ENCODE data around the gene DHRS1.

Gene DHRS1

DNA sequence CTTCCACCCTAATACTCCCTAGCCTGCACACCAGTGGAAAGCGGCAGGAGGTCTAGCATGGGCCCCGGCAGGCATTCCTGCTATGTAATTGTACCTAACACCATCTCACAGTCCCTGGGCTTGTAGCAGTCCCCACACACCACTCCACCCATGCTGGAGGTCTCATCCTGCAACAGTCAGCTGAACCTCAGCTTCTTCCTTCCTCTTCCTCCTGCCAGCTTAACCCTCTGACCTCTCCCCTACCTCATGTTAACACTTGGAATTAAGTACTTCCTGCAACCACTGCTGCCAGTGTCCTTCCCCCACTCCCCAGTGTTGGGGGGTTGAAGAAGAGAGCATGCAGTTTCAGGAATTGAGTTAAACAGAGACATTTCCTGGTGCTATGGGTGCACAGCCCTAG, 27.7 kb upstream of the DHRS1 start:
- no peak for DNase-seq

- DNase-seq, result no peak
Measured at GRCh38 chr14:24325963-24326362, 26.4 kb upstream of the DHRS1 start.

DNA sequence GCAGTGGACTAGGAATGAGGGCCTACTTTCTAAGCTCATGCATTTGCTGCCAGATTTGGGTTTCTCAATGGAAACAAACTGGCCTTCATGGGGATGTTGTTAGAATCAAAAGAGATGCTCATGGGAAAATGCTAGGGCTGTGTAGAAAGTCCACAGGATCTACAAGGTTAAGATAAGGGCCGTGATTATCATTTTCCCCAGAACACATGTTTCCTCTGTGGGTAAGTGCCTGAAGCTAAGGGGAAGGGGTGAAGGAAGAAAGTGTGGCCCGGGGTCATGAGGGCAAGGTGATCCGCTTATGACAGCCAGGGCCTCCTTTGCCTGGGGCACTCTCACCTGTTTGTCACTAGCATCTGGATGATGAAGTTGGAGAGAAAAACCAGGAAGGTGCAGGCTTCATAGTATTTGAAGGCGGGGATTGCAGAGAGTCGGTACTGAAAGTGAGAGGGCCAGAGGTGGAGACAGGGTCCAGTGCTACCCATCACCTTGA, 25.5 kb upstream of the DHRS1 start:
- no peak for DNase-seq

GRCh38 chr14:24324024-24324423, 24.4 kb upstream of the DHRS1 start:
- DNase-seq, result no peak

DNA sequence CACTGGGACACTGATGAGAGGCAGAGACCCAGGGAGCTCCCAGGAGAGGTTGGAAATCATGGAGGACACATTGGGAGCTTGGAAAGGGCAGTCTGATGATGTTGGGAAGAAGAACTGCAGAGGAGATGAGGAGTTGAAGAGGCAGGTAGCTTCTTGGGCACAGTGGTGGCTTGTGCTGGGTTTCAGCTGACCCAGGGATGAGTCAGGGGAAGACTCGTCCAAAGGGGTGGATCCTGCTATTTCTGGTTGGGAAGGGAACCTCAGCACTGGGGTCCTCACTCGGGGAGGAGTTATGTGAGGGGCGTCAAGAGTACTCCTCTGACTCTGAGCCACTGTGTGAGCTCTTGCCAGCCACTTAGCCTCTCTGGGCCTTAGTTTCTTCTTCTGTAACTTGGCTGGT, 23.8 kb upstream of the DHRS1 start:
- no peak for DNase-seq

- no peak for DNase-seq
Measured at GRCh38 chr14:24322672-24323071, 23.1 kb upstream of the DHRS1 start.

DNA sequence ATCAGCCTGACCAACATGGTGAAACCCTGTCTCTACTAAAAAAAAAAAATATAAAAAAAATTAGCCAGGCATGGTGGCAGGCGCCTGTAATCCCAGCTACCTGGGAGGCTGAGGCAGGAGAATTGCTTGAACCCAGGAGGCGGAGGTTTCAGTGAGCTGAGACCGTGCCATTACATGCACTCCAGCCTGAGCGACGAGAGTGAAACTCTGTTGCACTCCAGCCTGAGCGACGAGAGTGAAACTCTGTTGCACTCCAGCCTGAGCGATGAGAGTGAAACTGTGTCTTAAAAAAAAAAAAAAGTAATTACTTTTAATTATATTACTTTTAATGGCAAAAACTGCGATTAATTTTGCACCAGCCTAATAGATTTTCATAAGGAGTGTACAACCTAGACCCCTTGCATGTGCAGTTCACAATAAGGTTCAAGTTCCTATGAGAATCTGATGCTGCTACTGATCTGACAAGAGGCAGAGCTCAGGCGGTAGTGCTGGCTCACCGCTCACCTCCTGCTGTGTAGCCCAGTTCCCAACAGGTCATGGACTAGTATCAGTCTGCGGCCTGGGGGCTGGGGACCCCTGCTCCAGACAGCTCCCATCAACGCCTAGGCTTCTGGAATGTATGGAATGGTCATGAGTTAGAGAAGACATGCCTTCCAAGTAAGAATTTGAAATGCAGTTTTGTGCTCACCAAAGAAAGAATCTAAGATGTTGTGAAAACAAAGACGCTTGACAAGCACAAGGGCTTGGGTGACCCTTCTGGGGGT, 21.8 kb upstream of the DHRS1 start:
- no peak for DNase-seq

DNA sequence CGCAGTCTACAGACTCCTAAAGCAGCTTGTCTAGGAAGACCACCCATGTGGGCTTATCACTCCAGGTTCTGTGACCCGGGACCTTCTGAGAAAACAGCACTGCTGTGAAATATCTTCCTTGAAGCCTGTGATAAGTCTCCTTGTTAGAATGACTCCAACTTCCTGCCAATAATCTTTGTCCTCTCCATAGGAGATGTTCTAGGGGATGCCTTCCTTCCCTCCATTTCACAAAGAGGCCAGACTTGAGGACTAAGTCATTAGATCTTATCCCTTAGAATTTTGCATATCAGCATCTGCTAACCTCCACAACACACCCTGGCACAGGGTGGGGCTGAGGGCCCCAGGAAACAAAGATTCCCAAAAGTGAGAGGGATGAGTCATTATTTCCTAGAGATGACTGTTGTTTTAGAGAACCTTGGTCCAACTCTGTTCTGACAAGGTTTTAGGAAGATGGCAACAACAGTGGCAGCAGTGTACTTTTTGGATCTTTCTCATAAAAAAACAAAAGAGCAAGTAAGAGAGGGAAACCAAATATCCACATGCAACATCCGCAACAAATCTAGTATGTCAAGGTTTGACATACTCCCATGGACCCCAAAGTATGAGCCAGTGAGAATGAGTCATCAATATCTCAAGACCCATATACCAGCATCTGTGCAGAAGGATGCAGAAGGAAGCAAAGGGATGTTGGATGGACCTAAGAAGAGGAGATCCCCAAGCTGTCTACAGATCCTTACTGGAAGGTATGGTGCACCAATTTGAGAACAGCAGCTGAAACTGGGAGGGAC, 17.8 kb upstream of the DHRS1 start:
- DNase-seq, result no peak

DNA sequence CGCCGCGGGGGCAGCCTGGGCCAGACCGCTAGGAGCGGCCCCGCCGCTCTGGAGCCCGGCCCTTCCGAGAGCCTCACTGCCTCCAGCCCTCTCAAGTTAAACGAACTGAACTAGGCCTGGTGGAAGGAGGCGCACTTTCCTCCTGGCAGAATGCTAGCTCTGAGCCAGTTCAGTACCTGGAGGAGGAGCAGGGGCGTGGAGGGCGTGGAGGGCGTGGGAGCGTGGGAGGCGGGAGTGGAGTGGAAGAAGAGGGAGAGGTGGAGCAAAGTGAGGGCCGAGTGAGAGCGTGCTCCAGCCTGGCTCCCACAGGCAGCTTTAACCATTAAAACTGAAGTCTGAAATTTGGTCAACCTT, 17.0 kb upstream of the DHRS1 start:
- DNase-seq, result no peak

DNA sequence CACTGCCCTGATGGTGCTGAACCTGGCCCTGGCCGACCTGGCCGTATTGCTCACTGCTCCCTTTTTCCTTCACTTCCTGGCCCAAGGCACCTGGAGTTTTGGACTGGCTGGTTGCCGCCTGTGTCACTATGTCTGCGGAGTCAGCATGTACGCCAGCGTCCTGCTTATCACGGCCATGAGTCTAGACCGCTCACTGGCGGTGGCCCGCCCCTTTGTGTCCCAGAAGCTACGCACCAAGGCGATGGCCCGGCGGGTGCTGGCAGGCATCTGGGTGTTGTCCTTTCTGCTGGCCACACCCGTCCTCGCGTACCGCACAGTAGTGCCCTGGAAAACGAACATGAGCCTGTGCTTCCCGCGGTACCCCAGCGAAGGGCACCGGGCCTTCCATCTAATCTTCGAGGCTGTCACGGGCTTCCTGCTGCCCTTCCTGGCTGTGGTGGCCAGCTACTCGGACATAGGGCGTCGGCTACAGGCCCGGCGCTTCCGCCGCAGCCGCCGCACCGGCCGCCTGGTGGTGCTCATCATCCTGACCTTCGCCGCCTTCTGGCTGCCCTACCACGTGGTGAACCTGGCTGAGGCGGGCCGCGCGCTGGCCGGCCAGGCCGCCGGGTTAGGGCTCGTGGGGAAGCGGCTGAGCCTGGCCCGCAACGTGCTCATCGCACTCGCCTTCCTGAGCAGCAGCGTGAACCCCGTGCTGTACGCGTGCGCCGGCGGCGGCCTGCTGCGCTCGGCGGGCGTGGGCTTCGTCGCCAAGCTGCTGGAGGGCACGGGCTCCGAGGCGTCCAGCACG, 16.4 kb upstream of the DHRS1 start:
- DNase-seq, result no peak

DNA sequence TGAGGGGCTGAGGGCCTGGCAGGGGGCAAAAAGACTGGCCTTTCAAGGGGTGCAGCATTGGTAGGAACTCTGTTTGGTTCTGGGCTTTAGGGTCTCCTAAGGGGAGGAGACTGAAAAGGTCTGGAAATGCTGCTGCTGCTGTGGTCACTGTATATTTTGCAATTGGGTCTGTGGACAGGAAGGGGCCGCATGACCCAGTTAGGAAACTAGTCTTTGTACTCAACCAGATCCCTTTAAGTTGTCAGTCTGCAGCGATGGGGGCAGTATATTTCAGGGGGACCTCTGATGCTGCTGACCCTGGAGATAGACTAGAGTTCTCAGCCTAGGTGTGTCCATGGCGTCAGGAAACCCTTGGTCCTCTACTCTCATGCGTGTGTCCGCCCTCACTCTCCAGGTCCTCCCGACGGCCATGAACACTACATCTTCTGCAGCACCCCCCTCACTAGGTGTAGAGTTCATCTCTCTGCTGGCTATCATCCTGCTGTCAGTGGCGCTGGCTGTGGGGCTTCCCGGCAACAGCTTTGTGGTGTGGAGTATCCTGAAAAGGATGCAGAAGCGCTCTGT, 15.7 kb upstream of the DHRS1 start:
- no peak for DNase-seq

- DNase-seq, result no peak
Measured at GRCh38 chr14:24314377-24315193, 15.0 kb upstream of the DHRS1 start.

- no peak for DNase-seq
Measured at GRCh38 chr14:24313913-24314312, 14.3 kb upstream of the DHRS1 start.

DNA sequence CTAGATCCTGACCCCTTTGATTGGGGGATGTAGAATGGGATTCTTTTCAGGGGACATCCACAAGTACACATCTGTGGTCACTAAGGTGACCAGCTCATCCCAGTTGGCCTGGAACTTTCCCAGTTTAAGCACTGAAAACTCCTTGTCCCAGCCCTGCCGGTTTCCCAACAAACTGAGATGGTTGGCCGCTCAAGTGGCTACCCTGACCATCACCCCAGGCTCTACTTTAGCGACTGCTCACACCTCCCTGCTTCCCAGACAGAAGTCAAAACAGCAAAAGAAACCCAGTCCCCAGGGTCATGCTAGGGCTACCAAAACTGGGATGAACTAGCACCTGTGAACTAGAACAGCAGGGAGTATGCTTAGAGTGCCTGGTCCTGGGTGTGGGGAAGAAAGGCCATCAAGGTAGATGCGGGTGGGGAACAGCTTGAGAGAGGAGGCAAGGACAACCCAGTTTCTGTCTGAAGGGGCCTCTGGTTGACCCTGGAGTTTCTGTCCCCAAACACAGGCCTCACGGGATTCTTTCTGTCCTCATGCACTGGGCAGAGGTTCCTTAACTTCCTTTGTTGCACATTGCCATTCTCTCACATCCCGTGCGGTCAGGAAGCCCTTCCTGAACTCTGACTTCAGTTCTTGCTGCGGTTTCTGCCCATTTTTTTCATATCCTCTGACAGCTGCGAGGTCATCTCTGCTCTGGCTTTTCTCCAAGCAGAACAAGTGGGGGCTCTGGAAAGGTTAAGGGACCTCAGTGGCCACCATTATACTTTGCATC, 13.3 kb upstream of the DHRS1 start:
- DNase-seq, result no peak

GRCh38 chr14:24311837-24312615, 12.4 kb upstream of the DHRS1 start:
- no peak for DNase-seq

GRCh38 chr14:24310646-24311604, 11.3 kb upstream of the DHRS1 start, which contains the start of gene LTB4R:
Gene LTB4R (plus strand): TSS chr14:24311502. CDS start chr14:24315652, 4,150 bp downstream.
- DNase-seq, result peak; percentile 72

- DNase-seq, result no peak
Measured at GRCh38 chr14:24310265-24310645, 10.7 kb upstream of the DHRS1 start.

DNA sequence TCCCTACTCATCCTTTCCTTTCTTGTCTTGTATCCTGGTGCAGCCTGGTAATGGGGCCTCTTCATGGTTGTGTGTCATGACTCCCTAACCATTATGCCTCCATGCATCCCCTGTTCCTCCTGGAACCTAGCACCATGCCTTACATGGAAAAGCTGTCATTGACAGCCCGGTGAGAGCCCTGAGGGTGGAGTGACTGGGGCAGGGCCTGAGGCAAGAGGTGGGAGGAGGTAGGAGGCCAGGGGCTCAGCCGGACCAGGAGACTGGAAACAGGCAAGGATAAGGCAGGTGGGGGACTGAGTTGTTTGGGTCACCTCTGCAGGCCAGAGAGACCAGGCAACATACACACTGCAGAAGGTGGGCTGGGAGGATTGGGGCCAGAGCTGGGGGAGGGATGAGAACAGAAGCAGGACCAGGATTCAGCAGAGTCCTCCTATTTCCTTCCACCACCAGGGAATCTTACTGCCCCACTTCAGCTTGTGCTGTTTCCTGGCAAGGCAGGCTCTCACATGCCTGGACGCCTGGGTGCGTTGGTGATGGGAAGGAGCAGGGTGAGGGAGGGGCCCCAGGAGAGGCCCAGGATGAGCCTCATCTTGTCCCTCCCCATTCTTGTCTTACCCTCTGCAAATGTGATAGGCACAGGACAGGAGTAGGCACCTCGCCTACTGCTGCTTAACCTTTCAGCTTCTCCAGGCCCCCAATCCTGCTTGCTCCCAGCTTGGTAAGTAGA, 10.1 kb upstream of the DHRS1 start, which contains the start of gene LTB4R2:
Gene LTB4R2, plus strand, starts transcription at position 603 of the 727 bp plus-strand sequence. CDS start 525 bp downstream, outside the sequence.
- DNase-seq, result no peak

All from NCI-H1417 treated with DMSO at 0.1 percent for 48 hours (cell line).